ENCODE results near the gene CHSY1.

Gene CHSY1

GRCh38 chr15:101171954-101172353 lies 79.9 kb downstream of the CHSY1 start:
- DNase-seq (ENCODE audit: low read depth) = no peak

DNA sequence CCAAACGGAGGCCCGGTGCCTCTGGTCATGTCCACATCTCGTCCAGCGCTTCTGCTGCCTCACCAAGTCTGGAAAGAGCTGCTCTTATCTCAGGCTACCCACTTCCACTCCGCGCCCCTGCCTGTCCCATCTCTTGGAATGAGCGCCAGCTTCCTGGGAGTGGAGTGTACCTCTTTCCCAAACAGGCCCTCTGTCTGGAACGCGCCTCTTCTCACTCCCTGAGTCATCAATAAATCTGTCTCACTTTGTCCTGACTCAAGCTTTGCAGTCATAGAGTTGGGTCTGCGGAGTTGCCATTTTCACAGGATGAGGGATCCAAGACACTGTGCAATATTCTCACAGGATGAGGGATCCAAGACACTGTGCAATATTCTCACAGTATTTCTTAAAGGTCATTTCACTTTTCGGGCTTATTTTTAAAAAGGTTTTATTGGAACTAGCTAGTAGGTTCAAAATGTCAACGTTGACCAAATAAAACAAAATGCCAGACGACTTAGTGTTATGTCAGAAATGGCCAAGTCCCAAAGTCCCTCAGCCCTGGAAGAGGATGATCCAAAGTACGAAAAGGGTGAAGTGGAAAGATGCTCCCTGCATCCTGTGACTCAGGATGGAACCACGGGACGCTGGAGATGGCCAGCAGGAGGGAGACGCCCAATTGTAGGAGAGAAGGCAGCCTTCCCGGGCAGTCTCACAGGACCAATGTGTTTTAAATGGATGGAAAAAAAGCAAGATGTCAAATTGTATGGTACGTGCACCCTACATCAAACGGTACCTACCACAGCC lies 81.1 kb downstream of the CHSY1 start:
- DNase-seq (ENCODE audit: low read depth) = peak; percentile 69

GRCh38 chr15:101169495-101170071 lies 82.3 kb downstream of the CHSY1 start:
- no peak for DNase-seq (ENCODE audit: low read depth)

DNA sequence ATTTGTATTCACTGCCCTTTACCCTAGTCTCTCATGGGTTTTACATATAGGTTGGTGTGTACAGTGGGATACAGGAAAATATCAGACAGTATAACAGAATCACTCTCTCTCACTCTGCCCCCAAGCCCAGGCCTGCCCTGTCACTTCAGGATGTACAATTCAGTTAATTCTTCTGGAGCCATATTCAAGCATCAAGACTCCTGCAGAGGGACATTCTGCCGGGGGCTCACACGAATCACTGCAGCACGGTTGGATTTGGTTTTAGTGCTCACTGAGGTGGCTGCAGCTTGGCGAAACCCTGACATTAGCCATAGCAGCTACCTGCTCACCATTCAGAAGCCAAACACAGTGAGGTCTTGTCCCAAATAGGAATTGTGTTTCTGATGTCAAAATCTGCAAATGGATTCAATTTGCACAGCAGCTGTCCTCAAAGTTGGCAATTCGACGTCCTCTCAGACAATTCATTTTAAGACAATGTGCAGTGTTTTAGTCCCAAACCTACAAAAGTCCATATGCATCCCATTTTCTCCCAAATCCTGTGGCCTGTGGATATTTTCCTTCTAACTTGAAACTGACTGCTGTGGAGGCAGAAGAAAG lies 82.9 kb downstream of the CHSY1 start:
- no peak for DNase-seq (ENCODE audit: low read depth)

- DNase-seq (ENCODE audit: low read depth) = no peak
Observed at GRCh38 chr15:101168463-101168824, 83.4 kb downstream of the CHSY1 start.

GRCh38 chr15:101167753-101168462 lies 83.9 kb downstream of the CHSY1 start:
- DNase-seq (ENCODE audit: low read depth) = peak; percentile 93

- peak; percentile 57 for DNase-seq (ENCODE audit: low read depth)
Observed at GRCh38 chr15:101167411-101167752, 84.5 kb downstream of the CHSY1 start.

DNA sequence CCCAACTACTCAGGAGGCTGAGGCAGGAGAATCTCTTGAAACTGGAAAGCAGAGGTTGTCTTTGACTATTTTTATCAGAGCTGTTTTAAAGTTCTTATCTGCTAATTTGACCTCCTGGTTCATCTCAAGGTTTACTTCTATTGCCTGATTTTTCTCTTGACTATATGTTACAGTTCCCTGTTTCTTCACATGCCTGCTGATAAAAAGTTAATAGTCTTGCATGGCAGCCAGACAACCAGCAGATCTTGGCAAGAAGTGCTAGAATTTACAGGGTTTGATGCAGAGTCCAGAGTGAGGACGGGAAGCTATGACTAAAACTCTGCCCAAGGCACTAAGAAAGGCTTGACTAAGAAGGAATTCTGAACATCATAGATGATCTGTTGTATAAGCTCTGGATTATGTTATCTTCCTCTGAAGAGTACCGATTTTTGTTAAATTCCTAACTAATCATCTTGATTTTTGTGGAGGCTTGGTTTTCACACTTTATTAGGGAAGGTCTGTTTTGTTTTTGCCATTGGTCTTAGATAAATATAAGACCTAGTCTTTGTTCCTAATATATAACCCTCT lies 85.9 kb downstream of the CHSY1 start:
- DNase-seq (ENCODE audit: low read depth) = no peak

DNA sequence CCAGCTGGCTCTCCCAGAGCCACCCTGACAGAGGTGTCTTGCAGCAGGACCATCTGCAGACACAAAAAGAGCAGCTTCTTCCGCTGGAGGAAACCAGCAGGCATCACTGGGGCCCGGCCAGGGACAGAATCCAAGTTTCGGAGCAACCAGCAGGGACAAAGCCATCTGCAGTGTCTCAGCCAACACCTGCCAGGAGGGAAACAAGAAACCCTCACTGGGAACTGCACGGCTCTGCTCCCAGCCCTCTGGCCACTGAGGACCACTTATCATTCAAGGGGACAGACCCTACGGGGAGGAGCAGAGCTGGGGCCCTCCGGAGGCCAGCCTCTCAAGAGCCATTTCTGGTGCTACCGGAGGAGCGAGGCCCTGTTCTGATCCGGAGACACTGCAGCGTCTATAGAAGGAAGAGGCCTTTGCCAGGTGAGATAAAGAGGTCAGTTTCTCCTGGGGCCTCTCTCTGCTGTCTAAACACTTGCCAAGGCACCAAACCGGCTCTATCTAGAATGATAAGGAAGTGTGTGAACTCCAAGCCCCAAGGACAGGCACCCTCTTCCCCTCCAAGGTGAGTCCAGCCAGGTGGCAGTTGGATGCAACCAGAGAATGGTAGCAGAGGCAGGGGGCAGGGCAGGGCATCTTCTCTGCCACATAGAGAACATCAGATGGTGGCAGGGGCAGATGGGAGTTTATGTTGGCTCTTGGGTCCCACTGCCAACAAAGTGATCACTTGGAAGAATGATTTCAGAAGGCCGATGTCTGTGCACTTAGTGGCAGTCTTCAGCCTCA lies 89.0 kb downstream of the CHSY1 start:
- DNase-seq (ENCODE audit: low read depth) = no peak

DNA sequence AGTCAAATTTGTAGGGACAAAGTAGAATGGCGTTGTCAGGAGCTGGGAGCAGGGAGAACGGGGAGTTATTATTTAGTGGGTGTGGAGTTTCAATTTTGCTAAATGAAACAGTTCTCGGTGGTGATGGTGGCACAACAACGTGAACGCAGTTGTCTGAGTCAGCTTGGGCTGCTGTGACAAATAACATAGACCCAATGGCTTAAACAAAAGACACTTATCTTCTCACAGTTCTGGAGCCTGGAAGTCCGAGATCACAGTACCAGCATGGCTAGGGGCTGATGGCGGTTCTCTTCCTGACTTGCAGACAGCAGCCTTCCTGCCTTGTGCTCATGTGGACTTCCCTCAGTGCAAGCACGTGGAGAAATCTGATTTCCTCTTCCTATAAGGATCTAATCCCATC lies 90.2 kb downstream of the CHSY1 start:
- DNase-seq (ENCODE audit: low read depth) = no peak

GRCh38 chr15:101159936-101160815 lies 91.7 kb downstream of the CHSY1 start:
- DNase-seq (ENCODE audit: low read depth) = no peak

DNA sequence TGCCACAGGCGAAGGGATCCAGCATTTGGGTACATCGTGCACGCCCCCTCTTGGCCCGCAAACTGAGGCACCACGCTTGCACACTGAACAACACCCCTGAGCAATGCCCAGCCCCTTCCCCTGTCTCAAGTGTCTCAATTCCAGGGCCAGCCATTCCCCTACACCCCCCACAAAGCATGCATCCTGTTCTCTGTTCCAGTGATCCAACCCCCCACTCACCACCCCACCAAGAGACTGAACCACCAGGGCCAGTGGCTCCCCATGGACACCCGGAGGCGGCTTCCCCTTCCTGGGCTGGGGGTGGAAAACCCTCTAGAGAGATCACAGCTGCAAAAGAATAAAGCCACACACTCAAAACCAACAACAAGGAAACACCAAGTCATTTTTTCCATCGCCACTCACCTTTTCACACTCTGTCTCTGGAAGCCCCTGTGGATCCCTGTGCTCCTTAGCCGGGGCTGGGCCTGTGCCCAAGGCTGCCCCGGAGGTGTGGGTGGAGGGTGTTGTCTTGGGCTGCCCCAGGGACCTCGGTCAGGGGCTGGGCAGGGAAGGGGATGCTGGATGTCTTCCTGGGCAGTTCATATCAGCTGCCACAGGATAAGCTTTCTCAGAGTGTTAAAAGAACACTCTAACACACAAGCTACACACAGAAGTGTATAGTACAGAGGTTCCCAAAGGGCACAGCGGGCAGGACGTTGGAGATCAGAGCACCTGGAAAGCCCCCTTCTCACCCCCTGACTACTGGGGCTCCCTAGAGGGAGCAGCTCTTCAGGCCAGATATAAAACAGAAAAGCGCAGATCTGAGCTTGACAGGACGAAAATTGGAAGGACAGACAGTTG lies 92.5 kb downstream of the CHSY1 start:
- no peak for DNase-seq (ENCODE audit: low read depth)

DNA sequence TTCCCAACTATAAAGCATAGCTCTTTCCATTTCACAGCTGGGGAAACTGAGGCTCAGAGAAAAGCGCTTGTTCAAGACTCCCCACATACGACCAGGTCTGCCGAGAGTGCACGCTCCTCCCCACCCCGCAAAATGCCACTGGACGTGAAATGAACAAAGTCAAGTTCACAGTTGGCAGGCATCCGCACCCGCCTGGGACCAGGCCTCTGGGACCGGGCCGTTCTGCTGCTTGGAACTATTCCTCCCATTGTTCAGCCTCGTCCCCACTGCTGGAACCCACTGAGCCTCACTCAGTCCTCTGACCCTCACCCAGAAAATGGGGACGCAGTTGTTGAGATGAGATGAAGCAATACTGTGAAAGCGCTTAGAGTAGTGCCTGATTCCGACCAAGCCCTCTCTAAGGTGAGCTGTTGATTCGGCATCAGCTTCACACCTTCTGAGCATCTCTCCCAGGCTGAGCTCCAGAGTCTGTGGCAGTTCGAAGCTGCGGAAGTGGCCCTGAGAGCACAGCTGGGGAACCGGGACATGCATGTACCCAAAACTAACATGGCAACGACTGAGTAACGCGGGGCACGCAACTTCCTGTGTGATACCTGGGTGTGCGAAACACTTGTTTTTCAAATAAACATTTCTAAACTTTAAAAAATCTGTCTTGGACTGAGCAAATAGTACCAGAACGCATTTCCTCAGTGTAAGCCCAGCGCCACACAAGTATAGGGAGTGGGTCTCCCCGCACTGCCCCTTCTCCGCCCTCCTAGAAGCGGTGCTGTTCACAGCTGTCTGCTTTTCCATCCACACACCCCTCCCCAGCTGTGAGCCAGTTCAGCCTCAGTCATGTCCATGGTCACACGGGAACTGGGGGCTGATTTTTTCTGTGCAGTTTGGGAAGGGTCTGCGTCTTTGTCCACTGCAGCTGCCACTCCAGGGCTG lies 93.4 kb downstream of the CHSY1 start:
- DNase-seq (ENCODE audit: low read depth) = no peak

DNA sequence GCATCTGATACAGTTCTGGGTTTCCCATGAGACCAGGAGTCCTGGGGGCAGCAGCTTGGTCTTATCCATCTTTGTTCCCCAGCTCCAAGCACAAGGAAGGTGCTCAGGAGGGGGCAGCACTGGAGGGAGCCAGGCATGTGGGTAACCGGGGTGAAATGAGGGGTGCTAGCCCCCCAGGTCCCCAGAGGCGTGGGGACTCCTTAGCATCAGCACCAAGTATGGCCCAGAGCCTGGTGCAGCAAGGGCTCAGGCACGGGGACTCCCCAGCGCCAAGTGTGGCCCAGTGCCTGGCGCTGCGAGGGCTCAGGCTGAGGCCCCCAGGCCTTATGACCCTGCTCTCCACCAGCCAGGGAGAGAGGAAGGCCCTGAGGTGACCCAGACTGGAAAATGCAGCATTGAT lies 94.1 kb downstream of the CHSY1 start:
- DNase-seq (ENCODE audit: low read depth) = no peak

GRCh38 chr15:101156509-101157159 lies 95.2 kb downstream of the CHSY1 start:
- DNase-seq (ENCODE audit: low read depth) = no peak

GRCh38 chr15:101156061-101156460 lies 95.8 kb downstream of the CHSY1 start:
- DNase-seq (ENCODE audit: low read depth) = no peak

GRCh38 chr15:101153801-101154656 lies 97.8 kb downstream of the CHSY1 start:
- no peak for DNase-seq (ENCODE audit: low read depth)

Measured in iris pigment epithelial cell (primary cell).